Astrocyte (in vitro differentiated cells and primary cell): ENCODE data around the gene ATL2. TPM values are rescaled to one million over a fixed set of nuclear protein-coding genes. Genes with fewer than 3 reads are reported as not detected.

Experiments
- DNase-seq: peaks from one replicate; pipeline ENCODE4 v3.0.0-alpha.2; 2010; ENCODE audit warnings: low read depth
- FAIRE-seq: peaks from 2 replicates; lab custom pipeline; 2011; peaks lifted over from hg19 to GRCh38; lab: Jason Lieb, UNC
- H2AFZ ChIP-seq: 2 replicates; pipeline ENCODE4 v1.6.0; 2012; ENCODE audit warnings: low read depth, low read length, inconsistent platforms
- H3K27ac ChIP-seq: 2 replicates; pipeline ENCODE4 v1.5.1; 2011; ENCODE audit warnings: low read depth, low read length, inconsistent platforms
- H3K27me3 ChIP-seq: 2 replicates; pipeline ENCODE4 v1.6.0; 2011; ENCODE audit warnings: low read length, inconsistent platforms; ENCODE audit not compliant: insufficient read depth
- H3K36me3 ChIP-seq: 2 replicates; pipeline ENCODE4 v1.5.1; 2011; ENCODE audit warnings: low read length, inconsistent platforms; ENCODE audit not compliant: insufficient read depth
- H3K4me1 ChIP-seq: 2 replicates; pipeline ENCODE4 v1.5.1; 2011; ENCODE audit warnings: low read length, inconsistent platforms; ENCODE audit not compliant: insufficient read depth
- H3K4me2 ChIP-seq: 2 replicates; pipeline ENCODE4 v1.6.0; 2012; ENCODE audit warnings: low read length, inconsistent platforms
- H3K4me3 ChIP-seq: 2 replicates; pipeline ENCODE4 v1.5.1; 2011; ENCODE audit warnings: low read depth, mild to moderate bottlenecking, low read length, inconsistent platforms; ENCODE audit not compliant: insufficient read depth
- H3K79me2 ChIP-seq: 2 replicates; pipeline ENCODE4 v1.6.0; 2012; ENCODE audit warnings: mild to moderate bottlenecking, low read length, inconsistent platforms; ENCODE audit not compliant: insufficient read depth
- H3K9ac ChIP-seq: 2 replicates; pipeline ENCODE4 v1.6.0; 2012; ENCODE audit warnings: mild to moderate bottlenecking, low read length, inconsistent platforms
- H3K9me3 ChIP-seq: 2 replicates; pipeline ENCODE4 v1.5.1; 2012; ENCODE audit warnings: low read depth, mild to moderate bottlenecking, low read length, inconsistent platforms; ENCODE audit not compliant: insufficient read depth
- H4K20me1 ChIP-seq: 2 replicates; pipeline ENCODE4 v1.6.0; 2012; ENCODE audit warnings: low read length, inconsistent platforms; ENCODE audit not compliant: insufficient read depth
- H3K27ac Mint-ChIP-seq: one replicate; pipeline ENCODE4 v1.8.0; 2021; ENCODE audit warnings: mild to moderate bottlenecking, mixed read lengths; ENCODE audit not compliant: unreplicated experiment
- H3K27me3 Mint-ChIP-seq: one replicate; pipeline ENCODE4 v1.8.0; 2021; ENCODE audit warnings: low read depth, mixed read lengths; ENCODE audit not compliant: unreplicated experiment
- H3K36me3 Mint-ChIP-seq: one replicate; pipeline ENCODE4 v1.8.0; 2021; ENCODE audit warnings: low read depth, mixed read lengths; ENCODE audit not compliant: unreplicated experiment
- H3K4me1 Mint-ChIP-seq: one replicate; pipeline ENCODE4 v1.8.0; 2021; ENCODE audit warnings: low read depth, mixed read lengths; ENCODE audit not compliant: unreplicated experiment
- H3K4me3 Mint-ChIP-seq: one replicate; pipeline ENCODE4 v1.8.0; 2021; ENCODE audit warnings: mild to moderate bottlenecking, moderate library complexity, mixed read lengths; ENCODE audit not compliant: unreplicated experiment
- H3K9me3 Mint-ChIP-seq: one replicate; pipeline ENCODE4 v1.8.0; 2021; ENCODE audit warnings: mild to moderate bottlenecking, mixed read lengths; ENCODE audit not compliant: unreplicated experiment
- EZH2 ChIP-seq: IDR thresholded peaks from 2 replicates; pipeline ENCODE4 v1.6.1; 2012; ENCODE audit warnings: mild to moderate bottlenecking, low read length, inconsistent platforms; ENCODE audit not compliant: insufficient read depth
- total RNA-seq: library from RNA; stranded (reverse); gene quantifications from 2 replicates; pipeline ENCODE4 v1.2.1, GENCODE V29; 2021
- TF ChIP-seq, protein P1 (sequence below): IDR thresholded peaks from 2 replicates; pipeline ENCODE4 v1.5.1; 2011; ENCODE audit warnings: low read depth, mild to moderate bottlenecking, inconsistent platforms, low read length, moderate library complexity; ENCODE audit not compliant: insufficient read depth

ATL2 gene
- total RNA-seq, 1 donor from 2014 or later = 34.9 TPM

GRCh38 chr2:38271697-38272096 is 105.4 kb downstream of the ATL2 start:
- no peak overlapping the region for H3K9ac ChIP-seq
- no peaks in the 10 kb centered on the region for H3K27me3 Mint-ChIP-seq
- H3K79me2 ChIP-seq = no peaks in the 10 kb centered on the region
- peaks cover 3% of the 10 kb centered on the region for H3K9me3 Mint-ChIP-seq
- H3K4me3 ChIP-seq = no peak overlapping the region
- no peak overlapping the region for H3K4me2 ChIP-seq
- no peaks in the 10 kb centered on the region for H3K4me1 ChIP-seq
- H3K27ac ChIP-seq = no peak overlapping the region
- H2AFZ ChIP-seq = no peak overlapping the region
- H3K36me3 Mint-ChIP-seq = no peaks in the 10 kb centered on the region
- H3K4me1 Mint-ChIP-seq = peaks cover 7% of the 10 kb centered on the region
- no peaks in the 10 kb centered on the region for H3K36me3 ChIP-seq
- H3K4me3 Mint-ChIP-seq = no peak overlapping the region
- H4K20me1 ChIP-seq = no peaks in the 10 kb centered on the region
- no peaks in the 10 kb centered on the region for H3K27me3 ChIP-seq
- TF ChIP-seq, protein P1, sequence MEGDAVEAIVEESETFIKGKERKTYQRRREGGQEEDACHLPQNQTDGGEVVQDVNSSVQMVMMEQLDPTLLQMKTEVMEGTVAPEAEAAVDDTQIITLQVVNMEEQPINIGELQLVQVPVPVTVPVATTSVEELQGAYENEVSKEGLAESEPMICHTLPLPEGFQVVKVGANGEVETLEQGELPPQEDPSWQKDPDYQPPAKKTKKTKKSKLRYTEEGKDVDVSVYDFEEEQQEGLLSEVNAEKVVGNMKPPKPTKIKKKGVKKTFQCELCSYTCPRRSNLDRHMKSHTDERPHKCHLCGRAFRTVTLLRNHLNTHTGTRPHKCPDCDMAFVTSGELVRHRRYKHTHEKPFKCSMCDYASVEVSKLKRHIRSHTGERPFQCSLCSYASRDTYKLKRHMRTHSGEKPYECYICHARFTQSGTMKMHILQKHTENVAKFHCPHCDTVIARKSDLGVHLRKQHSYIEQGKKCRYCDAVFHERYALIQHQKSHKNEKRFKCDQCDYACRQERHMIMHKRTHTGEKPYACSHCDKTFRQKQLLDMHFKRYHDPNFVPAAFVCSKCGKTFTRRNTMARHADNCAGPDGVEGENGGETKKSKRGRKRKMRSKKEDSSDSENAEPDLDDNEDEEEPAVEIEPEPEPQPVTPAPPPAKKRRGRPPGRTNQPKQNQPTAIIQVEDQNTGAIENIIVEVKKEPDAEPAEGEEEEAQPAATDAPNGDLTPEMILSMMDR = no peak
- TF ChIP-seq EZH2 = no peak
- no peak overlapping the region for H3K27ac Mint-ChIP-seq
- FAIRE-seq (no peak), DNase-seq (no peak)
- no peaks in the 10 kb centered on the region for H3K9me3 ChIP-seq

- FAIRE-seq = no peak
- DNase-seq = no peak
- H3K27me3 Mint-ChIP-seq = no peaks in the 10 kb centered on the region
- no peak for TF ChIP-seq EZH2
- TF ChIP-seq, protein P1 = no peak
- H3K36me3 Mint-ChIP-seq = no peaks in the 10 kb centered on the region
- Histone ChIP-seq H3K4me3 (no peak overlapping the region), H3K4me1 (no peaks in the 10 kb centered on the region), H4K20me1 (no peaks in the 10 kb centered on the region), H3K9ac (no peak overlapping the region), H3K9me3 (no peaks in the 10 kb centered on the region), H3K79me2 (no peaks in the 10 kb centered on the region), H3K4me2 (no peak overlapping the region), H2AFZ (no peak overlapping the region), H3K36me3 (no peaks in the 10 kb centered on the region), H3K27ac (no peak overlapping the region), H3K27me3 (no peaks in the 10 kb centered on the region)
- no peaks in the 10 kb centered on the region for H3K9me3 Mint-ChIP-seq
- no peak overlapping the region for H3K27ac Mint-ChIP-seq
- no peak overlapping the region for H3K4me3 Mint-ChIP-seq
- peaks cover 6% of the 10 kb centered on the region for H3K4me1 Mint-ChIP-seq
These were observed 107.7 kb downstream of the ATL2 start for GRCh38 chr2:38269421-38269820.

DNA sequence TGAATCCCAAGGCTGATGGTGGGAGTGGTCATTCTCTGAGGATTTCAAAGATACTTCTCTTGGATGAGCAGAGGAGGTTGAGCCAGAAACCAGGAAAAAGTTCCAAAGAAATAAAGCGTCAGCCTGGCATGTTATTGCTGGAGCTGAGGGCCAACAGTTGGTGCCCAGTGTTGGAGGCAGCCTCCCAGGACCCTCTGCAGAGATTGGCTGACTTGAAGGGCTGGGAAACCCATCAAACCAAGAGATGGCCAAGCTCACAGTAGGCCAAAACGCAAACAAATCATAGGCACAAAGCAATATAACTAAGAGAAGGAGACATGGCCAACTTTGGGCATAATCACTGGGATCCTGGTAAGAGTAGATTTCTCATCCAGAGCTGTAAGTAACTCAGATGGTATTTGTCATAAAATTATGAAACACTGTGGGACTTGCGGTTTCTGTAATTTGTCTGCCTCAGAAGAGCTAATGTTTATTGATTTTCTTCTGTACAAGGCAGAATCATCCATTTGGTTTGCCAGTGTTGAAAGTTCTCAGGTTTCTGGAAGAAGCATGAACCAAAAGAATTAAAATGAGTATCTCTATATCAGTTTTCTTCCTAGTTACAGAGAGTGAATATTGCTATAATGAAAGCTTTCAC is 108.3 kb downstream of the ATL2 start:
- Histone ChIP-seq H2AFZ (no peak overlapping the region), H3K4me2 (no peak overlapping the region), H3K27ac (no peak overlapping the region), H3K9me3 (no peaks in the 10 kb centered on the region), H3K27me3 (no peaks in the 10 kb centered on the region), H4K20me1 (no peaks in the 10 kb centered on the region), H3K9ac (no peak overlapping the region), H3K4me3 (no peak overlapping the region), H3K4me1 (no peaks in the 10 kb centered on the region), H3K36me3 (no peaks in the 10 kb centered on the region), H3K79me2 (no peaks in the 10 kb centered on the region)
- Mint-ChIP-seq H3K4me1 (peaks cover 5% of the 10 kb centered on the region), H3K9me3 (no peaks in the 10 kb centered on the region), H3K27me3 (peaks cover 2% of the 10 kb centered on the region), H3K4me3 (no peak overlapping the region), H3K27ac (no peak overlapping the region), H3K36me3 (no peaks in the 10 kb centered on the region)
- DNase-seq = peak; percentile 69
- FAIRE-seq = no peak
- no peak for TF ChIP-seq EZH2
- TF ChIP-seq, protein P1 = no peak
